ENCODE measurements around the gene EXOC7. TPM values are rescaled to one million over a fixed set of nuclear protein-coding genes. Genes with fewer than 3 reads are reported as not detected.

The EXOC7 gene
- total RNA-seq, 2 experiments from 2014 or later, result 88.1 to 90.6 TPM

GRCh38 chr17:76034428-76035350, 68.9 kb downstream of the EXOC7 start:
- Mint-ChIP-seq H3K27me3 (no peaks in the 10 kb centered on the region), H3K4me1 (ENCODE audit: low read depth) (peaks cover 4% of the 10 kb centered on the region), H3K36me3 (ENCODE audit: low read depth) (peaks cover 20% of the 10 kb centered on the region), H3K9me3 (no peaks in the 10 kb centered on the region), H3K27ac (no peak overlapping the region), H3K4me3 (no peak overlapping the region)
- TF ChIP-seq, protein P1, sequence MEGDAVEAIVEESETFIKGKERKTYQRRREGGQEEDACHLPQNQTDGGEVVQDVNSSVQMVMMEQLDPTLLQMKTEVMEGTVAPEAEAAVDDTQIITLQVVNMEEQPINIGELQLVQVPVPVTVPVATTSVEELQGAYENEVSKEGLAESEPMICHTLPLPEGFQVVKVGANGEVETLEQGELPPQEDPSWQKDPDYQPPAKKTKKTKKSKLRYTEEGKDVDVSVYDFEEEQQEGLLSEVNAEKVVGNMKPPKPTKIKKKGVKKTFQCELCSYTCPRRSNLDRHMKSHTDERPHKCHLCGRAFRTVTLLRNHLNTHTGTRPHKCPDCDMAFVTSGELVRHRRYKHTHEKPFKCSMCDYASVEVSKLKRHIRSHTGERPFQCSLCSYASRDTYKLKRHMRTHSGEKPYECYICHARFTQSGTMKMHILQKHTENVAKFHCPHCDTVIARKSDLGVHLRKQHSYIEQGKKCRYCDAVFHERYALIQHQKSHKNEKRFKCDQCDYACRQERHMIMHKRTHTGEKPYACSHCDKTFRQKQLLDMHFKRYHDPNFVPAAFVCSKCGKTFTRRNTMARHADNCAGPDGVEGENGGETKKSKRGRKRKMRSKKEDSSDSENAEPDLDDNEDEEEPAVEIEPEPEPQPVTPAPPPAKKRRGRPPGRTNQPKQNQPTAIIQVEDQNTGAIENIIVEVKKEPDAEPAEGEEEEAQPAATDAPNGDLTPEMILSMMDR (IDR thresholded peaks at IDR 0.05), result no peak
- H3K27me3 ChIP-seq (ENCODE audit: control insufficient read depth in 1 of 2, insufficient read depth in 2 of 2, low read length in 2 of 2), result no peaks in the 10 kb centered on the region
- ATAC-seq (ENCODE audit: poor library complexity) (no peak), DNase-seq (no peak)
- no peaks in the 10 kb centered on the region for H3K9me3 ChIP-seq (ENCODE audit: control insufficient read depth in 1 of 2, insufficient read depth in 1 of 2, low read length in 2 of 2)
- peaks cover 12% of the 10 kb centered on the region for H3K4me1 ChIP-seq (ENCODE audit: insufficient read depth, low read length)
- no peak overlapping the region for H3K4me3 ChIP-seq (ENCODE audit: low read length)
- no peak overlapping the region for H3K27ac ChIP-seq (ENCODE audit: low read depth in 1 of 2, low read length in 2 of 2)
- POLR2A ChIA-PET, result no interaction called here
- peaks cover 19% of the 10 kb centered on the region for H3K36me3 ChIP-seq (ENCODE audit: insufficient read depth, low read length)
- intact Hi-C loops (cut with DNase I, micrococcal nuclease), result no loop called here
- CTCF ChIA-PET, result no interaction called here

DNA sequence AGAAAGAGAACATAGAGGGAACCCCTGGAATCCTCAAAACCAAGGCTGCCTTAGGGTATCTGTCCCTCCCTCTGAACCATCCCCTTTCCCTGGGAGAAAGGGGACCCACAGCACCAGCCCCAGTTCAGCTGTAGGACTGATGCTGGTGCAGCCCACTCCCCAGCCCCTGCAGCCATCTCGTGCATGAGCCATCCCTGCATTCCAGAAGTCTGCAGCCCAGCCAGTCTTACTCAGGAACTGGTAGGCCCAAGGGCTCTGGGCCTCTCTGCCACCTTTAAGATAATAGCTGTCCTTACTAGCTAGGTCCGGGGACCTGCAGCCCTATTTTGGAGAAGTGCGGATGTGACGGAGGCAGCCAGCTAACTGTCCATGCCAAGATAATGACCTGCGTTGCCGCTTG, 70.4 kb downstream of the EXOC7 start:
- no peaks in the 10 kb centered on the region for H3K9me3 Mint-ChIP-seq
- Histone ChIP-seq H3K27ac (ENCODE audit: low read depth in 1 of 2, low read length in 2 of 2) (no peak overlapping the region), H3K27me3 (ENCODE audit: control insufficient read depth in 1 of 2, insufficient read depth in 2 of 2, low read length in 2 of 2) (no peaks in the 10 kb centered on the region), H3K4me3 (ENCODE audit: low read length) (no peak overlapping the region), H3K9me3 (ENCODE audit: control insufficient read depth in 1 of 2, insufficient read depth in 1 of 2, low read length in 2 of 2) (no peaks in the 10 kb centered on the region), H3K36me3 (ENCODE audit: insufficient read depth, low read length) (peaks cover 3% of the 10 kb centered on the region), H3K4me1 (ENCODE audit: insufficient read depth, low read length) (peaks cover 25% of the 10 kb centered on the region)
- peaks cover 4% of the 10 kb centered on the region for H3K36me3 Mint-ChIP-seq (ENCODE audit: low read depth)
- H3K27me3 Mint-ChIP-seq, result no peaks in the 10 kb centered on the region
- TF ChIP-seq, protein P1 (IDR thresholded peaks at IDR 0.05), result no peak
- ATAC-seq (ENCODE audit: poor library complexity), result no peak
- no peak overlapping the region for H3K4me3 Mint-ChIP-seq
- intact Hi-C loops (cut with DNase I, micrococcal nuclease), result no loop called here
- CTCF ChIA-PET, result no interaction called here
- no peak for DNase-seq
- H3K4me1 Mint-ChIP-seq (ENCODE audit: low read depth), result peaks cover 16% of the 10 kb centered on the region
- no peak overlapping the region for H3K27ac Mint-ChIP-seq
- POLR2A ChIA-PET, result no interaction called here

- Mint-ChIP-seq H3K27ac (no peak overlapping the region), H3K4me3 (no peak overlapping the region), H3K4me1 (ENCODE audit: low read depth) (peaks cover 16% of the 10 kb centered on the region), H3K9me3 (no peaks in the 10 kb centered on the region), H3K36me3 (ENCODE audit: low read depth) (peaks cover under 1% of the 10 kb centered on the region), H3K27me3 (no peaks in the 10 kb centered on the region)
- ChIA-PET CTCF (no interaction called here), POLR2A (no interaction called here)
- peaks cover 25% of the 10 kb centered on the region for H3K4me1 ChIP-seq (ENCODE audit: insufficient read depth, low read length)
- no peaks in the 10 kb centered on the region for H3K9me3 ChIP-seq (ENCODE audit: control insufficient read depth in 1 of 2, insufficient read depth in 1 of 2, low read length in 2 of 2)
- intact Hi-C loops (cut with DNase I, micrococcal nuclease), result no loop called here
- no peak overlapping the region for H3K4me3 ChIP-seq (ENCODE audit: low read length)
- ATAC-seq (ENCODE audit: poor library complexity), result no peak
- no peaks in the 10 kb centered on the region for H3K36me3 ChIP-seq (ENCODE audit: insufficient read depth, low read length)
- no peaks in the 10 kb centered on the region for H3K27me3 ChIP-seq (ENCODE audit: control insufficient read depth in 1 of 2, insufficient read depth in 2 of 2, low read length in 2 of 2)
- no peak overlapping the region for H3K27ac ChIP-seq (ENCODE audit: low read depth in 1 of 2, low read length in 2 of 2)
- TF ChIP-seq, protein P1 (IDR thresholded peaks at IDR 0.05), result no peak
- no peak for DNase-seq
These were observed 70.8 kb downstream of the EXOC7 start for GRCh38 chr17:76032780-76033108.
